AG09309 (cell line): ENCODE data around the gene WDR88.

ENCODE experiments used
- DNase-seq: peaks from one replicate; pipeline ENCODE4 v3.0.0-alpha.2; 2010; ENCODE audit warnings: low read depth
- H3K4me3 ChIP-seq: 2 replicates; pipeline ENCODE4 v1.5.1; 2011; ENCODE audit warnings: mild to moderate bottlenecking, low read depth, low read length, moderate library complexity; ENCODE audit not compliant: control insufficient read depth
- TF ChIP-seq, protein P1 (sequence below): IDR thresholded peaks from 2 replicates; pipeline ENCODE4 v1.5.1; 2011; ENCODE audit warnings: mild to moderate bottlenecking, low read depth, low read length, inconsistent platforms; ENCODE audit not compliant: insufficient read depth, control insufficient read depth; ENCODE audit errors: missing control alignments

Gene WDR88

DNA sequence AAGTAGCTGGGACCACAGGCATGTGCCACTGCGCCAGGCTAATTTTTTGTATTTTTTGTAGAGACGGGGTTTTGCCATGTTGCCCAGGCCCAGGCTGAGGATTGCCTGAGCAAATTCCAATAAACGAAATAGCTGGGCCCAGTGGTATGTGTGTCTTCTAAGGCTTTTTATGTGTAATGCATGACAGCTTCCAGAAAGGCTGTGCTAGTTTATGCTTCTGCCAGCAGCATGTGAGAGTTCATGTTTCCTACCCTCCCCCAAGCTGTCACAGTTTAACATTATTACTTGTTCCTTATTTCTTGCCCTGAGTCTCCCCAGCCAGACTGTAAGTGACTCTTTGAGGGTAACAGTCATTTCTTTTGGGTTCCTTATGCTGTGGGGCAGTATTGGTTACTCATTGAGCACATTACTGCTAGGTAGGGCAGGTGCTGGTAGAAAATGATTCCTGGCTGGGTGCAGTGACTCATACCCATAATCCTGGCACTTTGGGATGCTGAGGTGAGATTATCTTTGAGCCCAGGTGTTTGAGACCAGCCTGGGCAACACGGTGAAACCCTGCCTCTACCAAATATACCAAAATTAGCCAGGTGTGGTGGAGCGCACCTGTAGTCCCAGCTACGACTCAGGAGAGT, 37.4 kb upstream of the WDR88 start:
- no peak overlapping the region for H3K4me3 ChIP-seq
- TF ChIP-seq, protein P1, sequence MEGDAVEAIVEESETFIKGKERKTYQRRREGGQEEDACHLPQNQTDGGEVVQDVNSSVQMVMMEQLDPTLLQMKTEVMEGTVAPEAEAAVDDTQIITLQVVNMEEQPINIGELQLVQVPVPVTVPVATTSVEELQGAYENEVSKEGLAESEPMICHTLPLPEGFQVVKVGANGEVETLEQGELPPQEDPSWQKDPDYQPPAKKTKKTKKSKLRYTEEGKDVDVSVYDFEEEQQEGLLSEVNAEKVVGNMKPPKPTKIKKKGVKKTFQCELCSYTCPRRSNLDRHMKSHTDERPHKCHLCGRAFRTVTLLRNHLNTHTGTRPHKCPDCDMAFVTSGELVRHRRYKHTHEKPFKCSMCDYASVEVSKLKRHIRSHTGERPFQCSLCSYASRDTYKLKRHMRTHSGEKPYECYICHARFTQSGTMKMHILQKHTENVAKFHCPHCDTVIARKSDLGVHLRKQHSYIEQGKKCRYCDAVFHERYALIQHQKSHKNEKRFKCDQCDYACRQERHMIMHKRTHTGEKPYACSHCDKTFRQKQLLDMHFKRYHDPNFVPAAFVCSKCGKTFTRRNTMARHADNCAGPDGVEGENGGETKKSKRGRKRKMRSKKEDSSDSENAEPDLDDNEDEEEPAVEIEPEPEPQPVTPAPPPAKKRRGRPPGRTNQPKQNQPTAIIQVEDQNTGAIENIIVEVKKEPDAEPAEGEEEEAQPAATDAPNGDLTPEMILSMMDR, result no peak
- no peak for DNase-seq

DNA sequence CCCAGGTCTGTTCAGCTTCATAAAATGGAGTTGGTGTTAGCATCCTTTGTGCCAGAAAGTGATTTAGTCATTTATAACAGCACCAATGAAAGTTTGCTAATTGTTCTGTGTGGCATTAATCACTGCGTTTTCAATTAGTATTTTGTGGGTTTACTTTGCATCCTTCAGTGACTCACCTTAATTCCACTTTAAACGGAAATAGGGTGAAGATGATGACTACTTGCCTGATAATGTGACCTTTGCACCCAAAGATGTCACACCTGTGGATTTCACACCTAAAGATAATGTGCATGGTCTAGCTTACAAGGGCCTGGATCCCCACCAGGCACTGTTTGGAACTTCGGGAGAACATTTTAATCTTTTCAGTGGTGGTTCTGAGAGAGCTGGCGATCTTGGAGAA, 35.9 kb upstream of the WDR88 start:
- DNase-seq, result no peak
- no peak overlapping the region for H3K4me3 ChIP-seq
- TF ChIP-seq, protein P1, result no peak

DNA sequence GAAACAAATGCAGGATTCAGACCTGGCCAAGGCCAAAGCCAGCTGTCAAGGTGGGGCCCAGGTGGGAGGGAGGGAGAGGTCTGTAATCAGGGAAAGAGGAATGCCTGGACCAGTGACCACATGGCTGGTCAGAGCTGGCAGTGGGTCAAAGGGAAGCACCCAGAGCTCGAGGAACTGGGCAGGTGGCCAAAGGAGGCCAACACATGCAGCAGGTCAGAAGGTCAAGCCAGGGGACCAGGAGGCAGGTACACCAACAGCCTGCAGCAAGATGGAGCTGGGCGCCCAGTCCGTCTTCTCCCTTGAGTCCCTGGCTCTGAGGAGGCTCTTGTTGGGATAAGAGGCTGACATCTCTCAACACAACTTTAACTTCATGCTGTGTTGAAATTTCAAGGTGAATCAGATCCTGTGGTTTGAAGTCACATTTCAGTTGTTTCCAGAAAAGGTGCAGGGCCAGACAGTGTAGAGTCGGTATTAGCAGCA, 33.8 kb upstream of the WDR88 start:
- no peak overlapping the region for H3K4me3 ChIP-seq
- no peak for DNase-seq
- TF ChIP-seq, protein P1, result no peak

DNA sequence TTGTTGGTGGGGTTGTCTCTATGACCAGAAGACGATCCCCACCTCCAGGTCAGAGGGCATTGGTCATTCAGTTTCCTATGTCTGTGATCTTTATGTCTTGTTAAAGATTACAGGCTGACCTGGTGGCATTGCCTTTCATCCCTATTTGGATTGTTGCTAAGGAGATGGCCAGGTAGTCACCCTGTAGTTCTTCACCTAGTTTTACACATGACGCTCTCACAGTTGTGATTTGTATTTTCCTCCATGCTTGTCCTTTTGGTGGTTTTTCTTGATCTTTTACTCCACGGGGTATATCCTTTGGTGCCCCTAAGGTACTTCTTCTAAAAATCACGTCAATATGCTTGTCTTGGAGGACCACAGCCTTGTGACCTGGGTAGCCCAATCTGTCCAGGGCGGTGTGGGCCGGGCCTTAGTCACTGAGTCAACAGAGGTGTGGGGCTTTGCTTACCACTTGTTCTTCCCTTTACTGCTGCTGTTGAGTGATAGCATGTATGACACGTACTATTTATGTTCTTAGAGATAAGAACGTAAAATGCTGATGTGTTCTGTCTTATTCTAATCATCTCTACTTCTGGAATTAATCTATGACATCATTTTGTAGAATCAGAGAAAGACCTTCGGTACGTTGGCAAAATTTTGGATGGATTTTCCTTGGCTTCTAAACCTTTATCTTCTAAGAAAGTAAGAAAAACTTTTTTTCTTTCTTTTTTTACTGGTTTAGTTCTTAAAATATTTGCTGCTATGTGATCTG, 30.8 kb upstream of the WDR88 start:
- TF ChIP-seq, protein P1, result no peak

DNA sequence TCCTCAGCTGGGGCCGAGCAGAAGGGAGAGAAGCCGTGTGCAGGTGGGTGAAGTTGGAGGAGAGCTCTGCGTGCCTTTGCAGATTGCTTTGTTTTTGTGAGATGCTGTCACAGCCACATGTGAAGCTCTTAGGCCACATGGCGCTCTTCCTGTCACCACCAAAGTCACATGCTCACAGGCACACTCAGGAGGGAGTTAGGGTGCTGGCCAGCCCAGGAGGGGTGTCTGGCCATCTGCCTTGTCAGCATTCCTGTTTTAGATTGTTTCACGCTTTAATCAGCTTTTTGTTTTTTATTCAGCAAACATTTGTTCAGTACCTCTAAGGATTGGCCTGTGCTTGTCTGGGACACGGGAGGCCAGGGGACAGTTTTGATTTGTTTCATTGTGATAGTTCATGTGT, 29.0 kb upstream of the WDR88 start:
- TF ChIP-seq, protein P1, result no peak
- DNase-seq, result no peak
- no peak overlapping the region for H3K4me3 ChIP-seq

More for the DNA sequence above, 30.8 kb upstream of the WDR88 start:
- DNase-seq, result no peak
- H3K4me3 ChIP-seq, result no peak overlapping the region

DNA sequence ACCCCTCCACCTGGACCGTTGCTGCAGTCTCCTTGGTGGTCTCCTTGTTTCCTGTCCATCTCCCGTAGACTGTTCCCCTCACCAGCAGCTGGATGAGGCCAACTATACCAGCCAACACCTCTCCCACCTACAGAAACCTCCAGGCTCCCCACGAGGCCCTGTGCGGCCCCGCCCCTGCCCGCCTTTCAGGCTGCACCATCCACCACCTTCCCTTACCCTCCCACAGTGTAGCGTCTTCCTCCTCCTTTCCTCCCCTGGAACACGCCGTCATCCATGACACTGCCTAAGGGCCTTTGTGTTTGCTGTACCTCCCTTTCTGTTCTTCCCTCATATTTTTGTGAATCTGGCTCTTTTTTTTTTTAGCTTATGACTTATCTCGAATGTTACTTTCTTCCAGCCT, 23.8 kb upstream of the WDR88 start:
- TF ChIP-seq, protein P1, result no peak
- H3K4me3 ChIP-seq, result no peak overlapping the region
- DNase-seq, result no peak
